Subcutaneous abdominal adipose tissue (tissue), 5 donors: ENCODE results near the gene SDK2.

ENCODE experiments used
- H3K27ac ChIP-seq: one replicate; pipeline ENCODE4 v1.7.0; 2013; ENCODE audit warnings: low read depth, mild to moderate bottlenecking, inconsistent platforms, low read length, moderate library complexity
- H3K27me3 ChIP-seq, 5 donors: one replicate each; pipeline ENCODE4 v1.7.0; 2013; ENCODE audit warnings: low read length in 5 of 5, inconsistent platforms in 1 of 5; ENCODE audit not compliant: control insufficient read depth in 5 of 5, insufficient read depth in 4 of 5
- H3K36me3 ChIP-seq, 5 donors: one replicate each; pipeline ENCODE4 v1.7.0; 2013; ENCODE audit warnings: low read length in 5 of 5; ENCODE audit not compliant: control insufficient read depth in 5 of 5, insufficient read depth in 5 of 5
- H3K4me1 ChIP-seq, 5 donors: one replicate each; pipeline ENCODE4 v1.7.0; 2013; ENCODE audit warnings: low read length in 5 of 5, mild to moderate bottlenecking in 3 of 5, moderate library complexity in 1 of 5; ENCODE audit not compliant: control insufficient read depth in 5 of 5, insufficient read depth in 5 of 5
- H3K4me3 ChIP-seq, 5 donors: one replicate each; pipeline ENCODE4 v1.7.0; 2013; ENCODE audit warnings: low read length in 5 of 5, low read depth in 1 of 5
- H3K9ac ChIP-seq, 5 donors: one replicate each; pipeline ENCODE4 v1.7.0; 2013; ENCODE audit warnings: low read length in 5 of 5, mild to moderate bottlenecking in 4 of 5, moderate library complexity in 3 of 5
- H3K9me3 ChIP-seq, 5 donors: one replicate each; pipeline ENCODE4 v1.7.0; 2013; ENCODE audit warnings: low read length in 5 of 5; ENCODE audit not compliant: control insufficient read depth in 5 of 5
- donor health status: healthy.
- donor health status: healthy.
- donor health status: healthy.
- donor health status: healthy.
- donor health status: healthy.

The SDK2 gene

GRCh38 chr17:73357981-73358380 is 286.3 kb downstream of the SDK2 start:
- Histone ChIP-seq H3K9me3 (no peaks in the 10 kb centered on the region), H3K27ac (no peak overlapping the region), H3K27me3 (no peaks in the 10 kb centered on the region), H3K4me1 (peaks cover 4 to 20% (median 15%) of the 10 kb centered on the region in 5 donors), H3K4me3 (no peak overlapping the region), H3K36me3 (no peaks in the 10 kb centered on the region), H3K9ac (no peak overlapping the region)

- peaks cover 4 to 20% (median 15%) of the 10 kb centered on the region in 5 donors for H3K4me1 ChIP-seq
- H3K27me3 ChIP-seq: no peaks in the 10 kb centered on the region
- no peak overlapping the region for H3K4me3 ChIP-seq
- H3K9me3 ChIP-seq: no peaks in the 10 kb centered on the region
- no peaks in the 10 kb centered on the region for H3K36me3 ChIP-seq
- no peak overlapping the region for H3K27ac ChIP-seq
- H3K9ac ChIP-seq: no peak overlapping the region
Observed at GRCh38 chr17:73357318-73357717, 286.9 kb downstream of the SDK2 start.

GRCh38 chr17:73356561-73357170 is 287.6 kb downstream of the SDK2 start:
- H3K9me3 ChIP-seq: no peaks in the 10 kb centered on the region
- no peak overlapping the region for H3K4me3 ChIP-seq
- no peaks in the 10 kb centered on the region for H3K36me3 ChIP-seq
- H3K9ac ChIP-seq: no peak overlapping the region
- no peaks in the 10 kb centered on the region for H3K27me3 ChIP-seq
- H3K4me1 ChIP-seq: peaks cover 4 to 20% (median 15%) of the 10 kb centered on the region in 5 donors
- H3K27ac ChIP-seq: no peak overlapping the region

- no peaks in the 10 kb centered on the region for H3K36me3 ChIP-seq
- H3K27ac ChIP-seq: no peak overlapping the region
- H3K4me1 ChIP-seq: peaks cover 1 to 10% (median 8%) of the 10 kb centered on the region in 5 donors
- no peaks in the 10 kb centered on the region for H3K27me3 ChIP-seq
- H3K9me3 ChIP-seq: no peaks in the 10 kb centered on the region
- no peak overlapping the region for H3K4me3 ChIP-seq
- no peak overlapping the region for H3K9ac ChIP-seq
Observed at GRCh38 chr17:73354423-73355284, 289.6 kb downstream of the SDK2 start.

GRCh38 chr17:73352261-73352660 is 292.0 kb downstream of the SDK2 start:
- Histone ChIP-seq H3K9ac (no peak overlapping the region), H3K27me3 (no peaks in the 10 kb centered on the region), H3K4me3 (no peak overlapping the region), H3K36me3 (no peaks in the 10 kb centered on the region), H3K27ac (no peak overlapping the region), H3K9me3 (no peaks in the 10 kb centered on the region), H3K4me1 (peaks cover 5 to 27% (median 15%) of the 10 kb centered on the region in 5 donors)

GRCh38 chr17:73351764-73352163 is 292.5 kb downstream of the SDK2 start:
- Histone ChIP-seq H3K4me3 (no peak overlapping the region), H3K27me3 (no peaks in the 10 kb centered on the region), H3K9me3 (no peaks in the 10 kb centered on the region), H3K36me3 (no peaks in the 10 kb centered on the region), H3K27ac (no peak overlapping the region), H3K9ac (no peak overlapping the region), H3K4me1 (peaks cover 6 to 29% (median 15%) of the 10 kb centered on the region in 5 donors)

- Histone ChIP-seq H3K36me3 (no peaks in the 10 kb centered on the region), H3K9ac (no peak overlapping the region), H3K27me3 (no peaks in the 10 kb centered on the region), H3K4me1 (peaks cover 5 to 21% (median 12%) of the 10 kb centered on the region in 5 donors), H3K4me3 (no peak overlapping the region), H3K27ac (no peak overlapping the region), H3K9me3 (no peaks in the 10 kb centered on the region)
Observed at GRCh38 chr17:73350864-73351263, 293.4 kb downstream of the SDK2 start.

- H3K9ac ChIP-seq: no peak overlapping the region
Observed at GRCh38 chr17:73349647-73350046, 294.6 kb downstream of the SDK2 start.

GRCh38 chr17:73349138-73349537 is 295.1 kb downstream of the SDK2 start:
- Histone ChIP-seq H3K36me3 (no peaks in the 10 kb centered on the region), H3K9me3 (no peaks in the 10 kb centered on the region), H3K27me3 (no peaks in the 10 kb centered on the region), H3K9ac (no peak overlapping the region), H3K4me1 (peaks cover 4 to 28% (median 12%) of the 10 kb centered on the region in 5 donors), H3K27ac (no peak overlapping the region), H3K4me3 (no peak overlapping the region)

More at GRCh38 chr17:73349647-73350046, 294.6 kb downstream of the SDK2 start:
- no peak overlapping the region for H3K4me3 ChIP-seq
- no peaks in the 10 kb centered on the region for H3K27me3 ChIP-seq
- H3K9me3 ChIP-seq: no peaks in the 10 kb centered on the region
- H3K36me3 ChIP-seq: no peaks in the 10 kb centered on the region
- peaks cover 4 to 23% (median 12%) of the 10 kb centered on the region in 5 donors for H3K4me1 ChIP-seq
- H3K27ac ChIP-seq: no peak overlapping the region

GRCh38 chr17:73348829-73349095 is 295.5 kb downstream of the SDK2 start:
- Histone ChIP-seq H3K27ac (no peak overlapping the region), H3K9ac (no peak overlapping the region)

More at GRCh38 chr17:73348829-73349095, 295.5 kb downstream of the SDK2 start:
- H3K27me3 ChIP-seq: no peaks in the 10 kb centered on the region
- peaks cover 4 to 32% (median 13%) of the 10 kb centered on the region in 5 donors for H3K4me1 ChIP-seq
- H3K4me3 ChIP-seq: no peak overlapping the region
- no peaks in the 10 kb centered on the region for H3K36me3 ChIP-seq
- no peaks in the 10 kb centered on the region for H3K9me3 ChIP-seq
